Keratinocyte (primary cell): ENCODE measurements around the gene GRSF1. TPM values are rescaled to one million over a fixed set of nuclear protein-coding genes. Genes with fewer than 3 reads are reported as not detected.

ENCODE experiments used
- DNase-seq: peaks from one replicate; pipeline ENCODE4 v3.0.0-alpha.2; 2011; ENCODE audit warnings: low read depth, missing footprints, low spot score
- FAIRE-seq: peaks from 2 replicates; lab custom pipeline; 2011; peaks lifted over from hg19 to GRCh38; lab: Jason Lieb, UNC
- H2AFZ ChIP-seq: 2 replicates; pipeline ENCODE4 v1.6.0; 2012; ENCODE audit warnings: low read length, control low read depth, inconsistent platforms; ENCODE audit not compliant: control insufficient read depth
- H3K27ac ChIP-seq: 2 replicates; pipeline ENCODE4 v1.5.1; 2011; ENCODE audit warnings: low read length; ENCODE audit not compliant: control insufficient read depth, insufficient read depth
- H3K27me3 ChIP-seq: 3 replicates; pipeline ENCODE4 v1.6.0; 2011; ENCODE audit warnings: low read length; ENCODE audit not compliant: control insufficient read depth, insufficient read depth; ENCODE audit errors: extremely low read depth
- H3K36me3 ChIP-seq, 2 experiments: 2 replicates in 1 of 2; 3 replicates in 1 of 2; pipeline ENCODE4 v1.5.1; 2011; ENCODE audit warnings: low read length in 2 of 2, mild to moderate bottlenecking in 1 of 2; ENCODE audit not compliant: control insufficient read depth in 2 of 2, insufficient read depth in 2 of 2; ENCODE audit errors: extremely low read depth in 1 of 2
- H3K4me1 ChIP-seq: 3 replicates; pipeline ENCODE4 v1.5.1; 2011; ENCODE audit warnings: low read length; ENCODE audit not compliant: control insufficient read depth, insufficient read depth; ENCODE audit errors: extremely low read depth
- H3K4me2 ChIP-seq: 3 replicates; pipeline ENCODE4 v1.6.0; 2011; ENCODE audit warnings: low read depth, low read length; ENCODE audit not compliant: control insufficient read depth, insufficient read depth; ENCODE audit errors: extremely low read depth
- H3K4me3 ChIP-seq, 3 experiments: fragments of 200-600 bp in 1 of 3; sonication (generic) in 1 of 3; 2 replicates in 2 of 3; 3 replicates in 1 of 3; pipeline ENCODE4 v1.5.1; 2011 to 2016; ENCODE audit warnings: low read length in 3 of 3, mild to moderate bottlenecking in 3 of 3, control low read depth in 2 of 3, inconsistent platforms in 1 of 3, low read depth in 1 of 3, mixed read lengths in 1 of 3, mixed run types in 1 of 3, moderate library complexity in 1 of 3; ENCODE audit not compliant: control insufficient read depth in 2 of 3, insufficient read depth in 2 of 3; ENCODE audit errors: extremely low read depth in 1 of 3
- H3K79me2 ChIP-seq: 2 replicates; pipeline ENCODE4 v1.6.0; 2012; ENCODE audit warnings: low read length; ENCODE audit not compliant: control insufficient read depth, insufficient read depth
- H3K9ac ChIP-seq: 3 replicates; pipeline ENCODE4 v1.6.0; 2011; ENCODE audit warnings: low read length; ENCODE audit not compliant: control insufficient read depth, insufficient read depth; ENCODE audit errors: extremely low read depth
- H3K9me1 ChIP-seq: 3 replicates; pipeline ENCODE4 v1.6.0; 2011; ENCODE audit warnings: low read length; ENCODE audit not compliant: control insufficient read depth, insufficient read depth; ENCODE audit errors: extremely low read depth
- H3K9me3 ChIP-seq: 2 replicates; pipeline ENCODE4 v1.5.1; 2012; ENCODE audit warnings: low read depth, low read length; ENCODE audit not compliant: control insufficient read depth
- H4K20me1 ChIP-seq: 3 replicates; pipeline ENCODE4 v1.6.0; 2011; ENCODE audit warnings: low read length; ENCODE audit not compliant: control insufficient read depth, insufficient read depth; ENCODE audit errors: extremely low read depth
- CTCF ChIP-seq, 3 experiments: IDR thresholded peaks in 1 of 3; conservative IDR thresholded peaks in 1 of 3; optimal IDR thresholded peaks in 1 of 3; 2 replicates in 2 of 3; 3 replicates in 1 of 3; pipeline versions ENCODE3 to v1.5.1; 2011; ENCODE audit warnings: low read length in 3 of 3, mild to moderate bottlenecking in 3 of 3, moderate library complexity in 2 of 3, control low read depth in 1 of 3, inconsistent platforms in 1 of 3; ENCODE audit not compliant: insufficient read depth in 2 of 3; ENCODE audit errors: extremely low read depth in 1 of 3
- EZH2 ChIP-seq: IDR thresholded peaks from one replicate; pipeline ENCODE4 v1.6.1; 2012; ENCODE audit warnings: inconsistent platforms, mild to moderate bottlenecking, low read length, moderate library complexity
- dilution Hi-C: fragments of 300-500 bp; cut with MboI; formaldehyde crosslinking; loops from one replicate; pipeline ENCODE4 v1.7.0; 2020; ENCODE audit warnings: low sequenced_read_pairs; ENCODE audit not compliant: extremely low pct_ligation_motif_present
- polyA minus RNA-seq, 3 experiments: library from RNA; depleted of rRNA, polyadenylated mRNA; stranded (reverse); fragments of >200 nt; gene quantifications; 1 replicate in 1 of 3; 2 replicates in 1 of 3; 3 replicates in 1 of 3; pipeline ENCODE4 v1.2.3, GENCODE V29; 2011
- polyA plus RNA-seq, 5 experiments: library from polyadenylated mRNA; depleted of rRNA in 3 of 5; stranded (reverse) in 3 of 5; stranded (forward) in 1 of 5; unstranded in 1 of 5; fragments of >200 nt; gene quantifications; 1 replicate in 1 of 5; 2 replicates in 3 of 5; 3 replicates in 1 of 5; pipeline versions ENCODE4 v1.2.1 to v1.2.3, GENCODE V29; 2011 to 2012; ENCODE audit warnings: missing spikeins in 2 of 5, low read depth in 1 of 5, low replicate concordance in 1 of 5

The GRSF1 gene
- polyA plus RNA-seq (71.5 to 121 TPM (median 77.9 TPM) in 3 replicates), polyA minus RNA-seq (16.8 to 65.7 TPM (median 44.8 TPM) in 3 replicates)
- 53.0 TPM for polyA plus RNA-seq (2011; ENCODE audit: low read depth)
- 65.4 and 108 TPM in 2 replicates for polyA plus RNA-seq (2011; cell fraction: cytosol; rRNA removed)
- polyA plus RNA-seq (2011; cell fraction: nucleus; rRNA removed), result 61.5 and 79.8 TPM in 2 replicates
- 60.0 and 79.6 TPM in 2 replicates for polyA plus RNA-seq (2012; ENCODE audit: low replicate concordance)
- 47.6 TPM for polyA minus RNA-seq (2011; cell fraction: cytosol; rRNA and poly(A)+ RNA removed)
- 21.2 and 37.7 TPM in 2 replicates for polyA minus RNA-seq (2011; cell fraction: nucleus; rRNA and poly(A)+ RNA removed)

- no peaks in the 10 kb centered on the region for H3K9me3 ChIP-seq
- dilution Hi-C loops, result no loop called here
- peaks cover 3 to 5% of the 10 kb centered on the region in 2 experiments for H3K36me3 ChIP-seq
- peak within 1 kb of the TSS; percentile 92 for H3K9ac ChIP-seq
- peaks cover 11% of the 10 kb centered on the region for H4K20me1 ChIP-seq
- peak within 1 kb of the TSS; percentile 98 for H3K4me2 ChIP-seq
- peaks cover 2% of the 10 kb centered on the region for H3K9me1 ChIP-seq
- H3K79me2 ChIP-seq, result peaks cover 44% of the 10 kb centered on the region
- peaks cover 6% of the 10 kb centered on the region for H3K4me1 ChIP-seq
- H3K4me3 ChIP-seq, result peak within 1 kb of the TSS; percentile 74 to 98 (median 95)
- H2AFZ ChIP-seq, result peak within 1 kb of the TSS; percentile 88
- DNase-seq (peak; percentile 41), FAIRE-seq (no peak)
- H3K27ac ChIP-seq, result peak within 1 kb of the TSS; percentile 81
- no peak for TF ChIP-seq EZH2
- peak in 1 of 3 experiments; percentile 35 for TF ChIP-seq CTCF (optimal IDR thresholded peaks at IDR 0.05 in 1 of 3, IDR thresholded peaks at IDR 0.05 in 1 of 3, conservative IDR thresholded peaks at IDR 0.05 in 1 of 3; ENCODE audit: extremely low read depth in 1 of 3, insufficient read depth in 2 of 3, low read length in 3 of 3)
- no peaks in the 10 kb centered on the region for H3K27me3 ChIP-seq
Observed at GRCh38 chr4:70839589-70840093, at the start of gene GRSF1. Gene GRSF1 (minus strand): TSS chr4:70839890. CDS start chr4:70839827, 63 bp downstream.

GRCh38 chr4:70885174-70885573 lies 45.5 kb upstream of the GRSF1 start:
- Histone ChIP-seq H3K4me1 (no peaks in the 10 kb centered on the region), H3K9me3 (no peaks in the 10 kb centered on the region), H3K9ac (no peak overlapping the region), H3K27me3 (no peaks in the 10 kb centered on the region), H3K4me2 (no peak overlapping the region), H3K27ac (no peak overlapping the region), H3K4me3 (no peak overlapping the region), H4K20me1 (no peaks in the 10 kb centered on the region), H3K79me2 (no peaks in the 10 kb centered on the region), H3K9me1 (no peaks in the 10 kb centered on the region), H3K36me3 (no peaks in the 10 kb centered on the region), H2AFZ (no peak overlapping the region)
- DNase-seq (no peak), FAIRE-seq (no peak)
- no peak for TF ChIP-seq CTCF (optimal IDR thresholded peaks at IDR 0.05 in 1 of 3, IDR thresholded peaks at IDR 0.05 in 1 of 3, conservative IDR thresholded peaks at IDR 0.05 in 1 of 3; ENCODE audit: extremely low read depth in 1 of 3, insufficient read depth in 2 of 3, low read length in 3 of 3)
- TF ChIP-seq EZH2, result no peak
- dilution Hi-C loops, result no loop called here
